HEK293T (cell line): ENCODE results near the gene RAD51B.

Experiments
- CTCF ChIA-PET: fragments of 350-600 bp; formaldehyde crosslinking; extraction: SDS; loops from one replicate; lab custom pipeline; 2021; ENCODE audit warnings: antibody characterized with exemption, inconsistent platforms; lab: Yijun Ruan, JAX
- POLR2A ChIA-PET: fragments of 350-600 bp; formaldehyde crosslinking; extraction: SDS; loops from one replicate; lab custom pipeline; 2020; ENCODE audit warnings: antibody characterized with exemption, inconsistent platforms; lab: Yijun Ruan, JAX
- DNase-seq: peaks from one replicate; pipeline ENCODE4 v3.0.0; 2012; ENCODE audit warnings: mixed read lengths; ENCODE audit errors: extremely low spot score
- ARNT ChIP-seq: fragments of 450-650 bp; IDR thresholded peaks from 2 replicates; pipeline ENCODE4 v1.6.1; 2017; ENCODE audit warnings: mild to moderate bottlenecking
- BHLHE40 ChIP-seq: fragments of 450-650 bp; IDR thresholded peaks from 2 replicates; pipeline ENCODE4 v1.6.1; 2016; ENCODE audit warnings: mild to moderate bottlenecking, moderate library complexity, borderline replicate concordance
- CTBP1 ChIP-seq: fragments of 450-650 bp; IDR thresholded peaks from 2 replicates; pipeline ENCODE4 v1.6.1; 2016; ENCODE audit warnings: borderline replicate concordance
- ELF4 ChIP-seq: fragments of 450-650 bp; IDR thresholded peaks from 2 replicates; pipeline ENCODE4 v1.6.1; 2017; ENCODE audit warnings: antibody characterized with exemption
- FOXA1 ChIP-seq: fragments of 450-650 bp; IDR thresholded peaks from 2 replicates; pipeline ENCODE4 v1.6.1; 2016; ENCODE audit warnings: mild to moderate bottlenecking
- FOXK2 ChIP-seq: fragments of 450-650 bp; IDR thresholded peaks from 2 replicates; pipeline ENCODE4 v1.6.1; 2016; ENCODE audit warnings: mild to moderate bottlenecking
- FOXM1 ChIP-seq: fragments of 450-650 bp; IDR thresholded peaks from 2 replicates; pipeline ENCODE4 v1.6.1; 2017; ENCODE audit warnings: mild to moderate bottlenecking, borderline replicate concordance
- HDGF ChIP-seq: fragments of 450-650 bp; IDR thresholded peaks from 2 replicates; pipeline ENCODE4 v1.6.1; 2017; ENCODE audit warnings: antibody characterized with exemption, borderline replicate concordance
- L3MBTL2 ChIP-seq: fragments of 450-650 bp; conservative IDR thresholded peaks from 2 replicates; pipeline ENCODE4 v1.6.1; 2016; ENCODE audit warnings: mild to moderate bottlenecking
- LEF1 ChIP-seq: fragments of 450-650 bp; IDR thresholded peaks from 2 replicates; pipeline ENCODE4 v1.6.1; 2017; ENCODE audit warnings: mild to moderate bottlenecking, borderline replicate concordance
- NFRKB ChIP-seq: fragments of 450-650 bp; IDR thresholded peaks from 2 replicates; pipeline ENCODE4 v1.6.1; 2016; ENCODE audit warnings: mild to moderate bottlenecking, moderate library complexity
- PKNOX1 ChIP-seq: fragments of 450-650 bp; IDR thresholded peaks from 2 replicates; pipeline ENCODE4 v1.6.1; 2016
- SP1 ChIP-seq: fragments of 450-650 bp; IDR thresholded peaks from 2 replicates; pipeline ENCODE4 v1.6.1; 2017
- SUZ12 ChIP-seq: fragments of 450-650 bp; IDR thresholded peaks from 2 replicates; pipeline ENCODE4 v1.6.1; 2016; ENCODE audit warnings: mild to moderate bottlenecking
- TARDBP ChIP-seq: fragments of 450-650 bp; IDR thresholded peaks from 2 replicates; pipeline ENCODE4 v1.6.1; 2016
- ZNF384 ChIP-seq: fragments of 450-650 bp; IDR thresholded peaks from 2 replicates; pipeline ENCODE4 v1.6.1; 2016

RAD51B gene

GRCh38 chr14:68486033-68486732 lies 666.6 kb downstream of the RAD51B start:
- POLR2A ChIA-PET, result no interaction called here
- TF ChIP-seq BHLHE40 (no peak), NFRKB (no peak), HDGF (no peak), ZNF384 (no peak), LEF1 (no peak), FOXM1 (no peak), ELF4 (no peak), L3MBTL2 (no peak), FOXK2 (no peak), TARDBP (no peak), CTBP1 (no peak), PKNOX1 (no peak), FOXA1 (no peak), SP1 (no peak), SUZ12 (no peak), ARNT (no peak)
- CTCF ChIA-PET, result no interaction called here
- DNase-seq, result no peak

- CTCF ChIA-PET, result interaction anchor here (0.5 kb wide), 1 partner anchor 61 kb away, joined by 3 read pairs; no protein-coding TSS in a partner anchor
Measured at GRCh38 chr14:68486809-68487208, 667.2 kb downstream of the RAD51B start.

GRCh38 chr14:68487805-68488590 lies 668.4 kb downstream of the RAD51B start:
- POLR2A ChIA-PET, result no interaction called here
- CTCF ChIA-PET, result no interaction called here
- DNase-seq, result no peak
- TF ChIP-seq SUZ12, result no peak
- TF ChIP-seq SP1, result no peak
- no peak for TF ChIP-seq TARDBP
- no peak for TF ChIP-seq BHLHE40
- TF ChIP-seq L3MBTL2, result no peak
- no peak for TF ChIP-seq PKNOX1
- TF ChIP-seq HDGF, result no peak
- no peak for TF ChIP-seq ELF4
- no peak for TF ChIP-seq FOXM1
- no peak for TF ChIP-seq NFRKB
- TF ChIP-seq LEF1, result no peak
- no peak for TF ChIP-seq FOXK2
- TF ChIP-seq FOXA1, result no peak
- no peak for TF ChIP-seq CTBP1
- TF ChIP-seq ZNF384, result no peak
- no peak for TF ChIP-seq ARNT

More at GRCh38 chr14:68486809-68487208, 667.2 kb downstream of the RAD51B start:
- POLR2A ChIA-PET, result no interaction called here
- no peak for DNase-seq
- no peak for TF ChIP-seq BHLHE40
- TF ChIP-seq HDGF, result no peak
- TF ChIP-seq PKNOX1, result no peak
- TF ChIP-seq L3MBTL2, result no peak

GRCh38 chr14:68491793-68492192 lies 672.2 kb downstream of the RAD51B start:
- TF ChIP-seq L3MBTL2 (no peak), FOXK2 (no peak), NFRKB (no peak), CTBP1 (no peak), ZNF384 (no peak), BHLHE40 (no peak), HDGF (no peak), FOXM1 (no peak), PKNOX1 (no peak), FOXA1 (no peak), ELF4 (no peak), TARDBP (no peak), SUZ12 (no peak), ARNT (no peak), SP1 (no peak), LEF1 (no peak)
- DNase-seq, result no peak
- ChIA-PET POLR2A (no interaction called here), CTCF (no interaction called here)
